Kidney (tissue), 14 donors: ENCODE data around the gene WDR7. TPM values are rescaled to one million over a fixed set of nuclear protein-coding genes. Genes with fewer than 3 reads are reported as not detected.

Experiments
- DNase-seq, 5 donors: peaks; one replicate each; pipeline ENCODE4 v3.0.0-alpha.2; 2013 to 2020
- FAIRE-seq: peaks from 2 replicates; lab custom pipeline; 2012; peaks lifted over from hg19 to GRCh38; lab: Jason Lieb, UNC
- H3K27ac ChIP-seq, 2 donors: one replicate each; pipeline ENCODE4 v1.7.0; 2013; ENCODE audit warnings: low read depth in 2 of 2, low read length in 2 of 2, inconsistent platforms in 1 of 2
- H3K27me3 ChIP-seq: one replicate; pipeline ENCODE4 v1.7.1; 2013; ENCODE audit warnings: low read length, inconsistent platforms; ENCODE audit not compliant: control insufficient read depth, insufficient read depth
- H3K36me3 ChIP-seq, 3 donors: one replicate each; pipeline versions ENCODE4 v1.7.0 to v1.7.1; 2013; ENCODE audit warnings: low read length in 3 of 3, control low read depth in 1 of 3, inconsistent platforms in 1 of 3; ENCODE audit not compliant: insufficient read depth in 3 of 3, control insufficient read depth in 2 of 3
- H3K4me1 ChIP-seq, 3 donors: one replicate each; pipeline versions ENCODE4 v1.7.0 to v1.7.1; 2013; ENCODE audit warnings: low read length in 3 of 3, inconsistent platforms in 1 of 3, low read depth in 1 of 3; ENCODE audit not compliant: control insufficient read depth in 2 of 3, insufficient read depth in 2 of 3
- H3K4me3 ChIP-seq, 3 donors: one replicate each; pipeline versions ENCODE4 v1.7.0 to v1.8.1; 2013; ENCODE audit warnings: low read length in 3 of 3, control low read depth in 1 of 3, inconsistent platforms in 1 of 3
- H3K9ac ChIP-seq, 3 donors: one replicate each; pipeline versions ENCODE4 v1.7.0 to v1.7.1; 2013; ENCODE audit warnings: low read length in 3 of 3, control low read depth in 1 of 3, inconsistent platforms in 1 of 3
- H3K9me3 ChIP-seq, 3 donors: one replicate each; pipeline versions ENCODE4 v1.7.0 to v1.7.1; 2013; ENCODE audit warnings: low read length in 3 of 3, control low read depth in 1 of 3, inconsistent platforms in 1 of 3; ENCODE audit not compliant: control insufficient read depth in 2 of 3, insufficient read depth in 1 of 3
- intact Hi-C: fragments of 100-400 bp; cut with DNase I; formaldehyde crosslinking; loops from one replicate; pipeline ENCODE4 v1.11.1; 2022
- polyA plus RNA-seq: library from polyadenylated mRNA; stranded (reverse); fragments of 350-450 nt; fragmentation: Illumina TruSeq; extraction: RNeasy Lipid Tissue Mini Kit (QIAGEN cat#74804); gene quantifications from one replicate; pipeline ENCODE4 v1.2.3, GENCODE V29; 2014; ENCODE audit warnings: low read depth, low replicate concordance; ENCODE audit not compliant: insufficient read depth
- total RNA-seq: library from RNA; stranded (reverse); fragmentation: NEBNext Ultra II Directional; extraction: Animal tissue kit (Norgen Biotek cat#: 25700); gene quantifications from one replicate; pipeline ENCODE4 v1.2.1, GENCODE V29; 2021
- TF ChIP-seq, protein P1 (sequence below): IDR thresholded peaks from 3 replicates; pipeline ENCODE4 v1.5.1; 2012; ENCODE audit warnings: mild to moderate bottlenecking, moderate library complexity, borderline replicate concordance; ENCODE audit not compliant: insufficient read depth; ENCODE audit errors: extremely low read depth
- donor health status: control.
- donor health status: control.
- donor health status: control.
- donor health status: control.
- donor health status: control.
- donor health status: DM: yes; HTN: yes; CAD: no.
- donor health status: Normal renal cell carcinoma (clear cell type).

WDR7 gene
- total and polyA plus RNA-seq, 2 donors from 2014 or later, result 7.3 to 34.4 TPM

- no peaks in the 10 kb centered on the region for H3K36me3 ChIP-seq
- H3K9ac ChIP-seq, result no peak overlapping the region
- TF ChIP-seq, protein P1, sequence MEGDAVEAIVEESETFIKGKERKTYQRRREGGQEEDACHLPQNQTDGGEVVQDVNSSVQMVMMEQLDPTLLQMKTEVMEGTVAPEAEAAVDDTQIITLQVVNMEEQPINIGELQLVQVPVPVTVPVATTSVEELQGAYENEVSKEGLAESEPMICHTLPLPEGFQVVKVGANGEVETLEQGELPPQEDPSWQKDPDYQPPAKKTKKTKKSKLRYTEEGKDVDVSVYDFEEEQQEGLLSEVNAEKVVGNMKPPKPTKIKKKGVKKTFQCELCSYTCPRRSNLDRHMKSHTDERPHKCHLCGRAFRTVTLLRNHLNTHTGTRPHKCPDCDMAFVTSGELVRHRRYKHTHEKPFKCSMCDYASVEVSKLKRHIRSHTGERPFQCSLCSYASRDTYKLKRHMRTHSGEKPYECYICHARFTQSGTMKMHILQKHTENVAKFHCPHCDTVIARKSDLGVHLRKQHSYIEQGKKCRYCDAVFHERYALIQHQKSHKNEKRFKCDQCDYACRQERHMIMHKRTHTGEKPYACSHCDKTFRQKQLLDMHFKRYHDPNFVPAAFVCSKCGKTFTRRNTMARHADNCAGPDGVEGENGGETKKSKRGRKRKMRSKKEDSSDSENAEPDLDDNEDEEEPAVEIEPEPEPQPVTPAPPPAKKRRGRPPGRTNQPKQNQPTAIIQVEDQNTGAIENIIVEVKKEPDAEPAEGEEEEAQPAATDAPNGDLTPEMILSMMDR, result no peak
- FAIRE-seq, result no peak
- DNase-seq, result no peak
- no peaks in the 10 kb centered on the region for H3K27me3 ChIP-seq
- H3K4me3 ChIP-seq, result no peak overlapping the region
- peaks cover 0 to 3% (median 0%) of the 10 kb centered on the region in 3 donors for H3K9me3 ChIP-seq
- H3K27ac ChIP-seq, result no peak overlapping the region
- no peaks in the 10 kb centered on the region for H3K4me1 ChIP-seq
- intact Hi-C loops, result no loop called here
Observed at GRCh38 chr18:57050310-57050949, 399.3 kb downstream of the WDR7 start.

GRCh38 chr18:57051021-57051656 is 400.0 kb downstream of the WDR7 start:
- H3K9ac ChIP-seq, result no peak overlapping the region
- intact Hi-C loops, result no loop called here
- H3K4me1 ChIP-seq, result no peaks in the 10 kb centered on the region
- H3K27ac ChIP-seq, result no peak overlapping the region
- H3K27me3 ChIP-seq, result no peaks in the 10 kb centered on the region
- TF ChIP-seq, protein P1, result no peak
- FAIRE-seq (no peak), DNase-seq (no peak)
- H3K36me3 ChIP-seq, result no peaks in the 10 kb centered on the region
- H3K9me3 ChIP-seq, result peaks cover 0 to 3% (median 0%) of the 10 kb centered on the region in 3 donors
- H3K4me3 ChIP-seq, result no peak overlapping the region

- intact Hi-C loops, result no loop called here
- no peak overlapping the region for H3K9ac ChIP-seq
- no peaks in the 10 kb centered on the region for H3K4me1 ChIP-seq
- FAIRE-seq (no peak), DNase-seq (no peak)
- H3K36me3 ChIP-seq, result no peaks in the 10 kb centered on the region
- no peaks in the 10 kb centered on the region for H3K9me3 ChIP-seq
- H3K27ac ChIP-seq, result no peak overlapping the region
- TF ChIP-seq, protein P1, result no peak
- no peak overlapping the region for H3K4me3 ChIP-seq
- no peaks in the 10 kb centered on the region for H3K27me3 ChIP-seq
Observed at GRCh38 chr18:57051657-57052044, 400.5 kb downstream of the WDR7 start.
